Inflammatory macrophage treated with lipopolysaccharide for 1 hour (primary cell): ENCODE results near the gene RBM14.
"Not testable (repeated sequence)": the region's sequence is repeated elsewhere in the genome, so short reads cannot be mapped to it uniquely, and the experiment has no call there.

ENCODE experiments used
- DNase-seq, 2 donors: peaks; one replicate each; pipeline ENCODE4 v3.0.0-alpha.2; 2020 to 2022

The RBM14 gene

DNA sequence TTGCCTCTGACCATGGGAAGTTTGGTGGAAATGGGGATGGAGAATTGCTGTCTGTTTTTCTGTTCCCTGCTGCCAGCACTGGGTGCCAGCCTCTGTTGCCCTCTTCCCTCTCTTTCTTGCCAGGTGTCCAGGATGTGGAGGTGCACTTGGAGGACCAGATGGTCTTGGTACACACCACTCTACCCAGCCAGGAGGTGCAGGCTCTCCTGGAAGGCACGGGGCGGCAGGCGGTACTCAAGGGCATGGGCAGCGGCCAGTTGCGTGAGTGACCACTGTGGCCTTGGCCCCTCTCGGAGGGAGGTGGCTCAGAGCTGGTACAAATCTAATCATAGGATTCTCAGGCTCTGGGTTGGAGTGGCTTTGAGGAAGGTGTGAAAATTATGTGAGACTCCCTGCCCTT is 17.4 kb upstream of the RBM14 start:
- no peak for DNase-seq

DNA sequence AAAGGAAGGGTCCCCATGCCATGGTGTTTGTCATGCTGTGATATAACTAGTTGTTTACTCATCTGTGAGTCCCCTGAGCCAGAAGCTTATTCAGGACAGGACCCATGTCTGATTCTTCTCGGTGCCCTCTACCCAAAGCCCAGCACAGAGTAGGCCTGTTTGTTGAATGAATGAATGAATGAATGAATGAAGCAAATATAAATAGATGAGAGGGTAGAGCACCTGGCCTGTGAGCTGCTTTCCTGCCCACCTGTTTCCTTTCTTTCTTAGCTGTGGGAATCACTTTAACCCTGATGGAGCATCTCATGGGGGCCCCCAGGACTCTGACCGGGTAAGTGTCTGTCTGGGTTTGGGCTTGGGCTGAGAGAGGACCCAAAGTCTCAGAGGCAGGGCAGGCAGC is 16.2 kb upstream of the RBM14 start:
- DNase-seq, result no peak

DNA sequence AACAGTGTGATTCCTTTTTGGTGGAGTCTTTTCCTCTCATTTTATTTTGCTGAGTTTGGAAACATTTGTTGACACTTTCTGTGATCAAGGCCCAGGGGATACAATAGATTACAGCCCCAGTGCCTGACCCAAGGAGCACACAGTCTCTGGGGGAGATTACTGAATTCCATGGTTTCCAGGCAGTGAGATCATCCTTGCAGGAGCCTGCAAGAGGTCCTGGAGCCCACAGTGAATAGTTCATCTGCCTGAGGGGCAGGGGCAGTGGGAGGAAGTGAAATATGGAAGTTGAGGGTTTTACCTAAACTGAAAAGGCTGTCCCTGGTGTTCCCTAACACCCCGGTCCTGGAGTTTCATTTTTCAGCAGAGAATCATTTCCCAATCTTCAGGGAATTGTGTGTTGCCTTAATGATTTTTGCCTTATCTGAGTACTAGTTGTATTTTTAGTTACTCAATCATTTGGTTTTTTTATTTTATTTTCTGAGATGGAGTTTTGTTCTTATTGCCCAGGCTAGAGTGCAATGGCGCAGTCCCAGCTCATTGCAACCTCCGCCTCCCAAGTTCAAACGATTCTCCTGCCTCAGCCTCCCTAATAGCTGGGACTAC is 15.7 kb upstream of the RBM14 start:
- DNase-seq, result peak; percentile 32 to 64

DNA sequence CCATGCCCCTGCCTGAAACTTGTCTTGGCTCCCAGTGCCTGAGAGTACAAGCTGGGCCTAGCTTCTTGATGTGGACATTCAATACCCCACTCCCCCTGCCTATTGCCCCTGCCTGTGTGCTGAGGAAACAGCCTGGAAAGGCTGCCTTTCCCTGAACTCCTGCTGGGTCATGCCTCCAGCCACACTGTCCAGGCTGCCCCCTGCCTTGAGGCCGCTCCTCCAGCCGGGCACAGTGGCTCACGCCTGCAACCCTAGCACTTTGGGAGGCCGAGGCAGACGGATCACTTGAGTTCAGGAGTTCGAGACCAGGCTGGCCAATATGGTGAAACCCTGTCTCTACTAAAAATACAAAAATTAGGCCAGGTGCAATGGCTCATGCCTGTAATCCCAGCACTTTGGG is 13.4 kb upstream of the RBM14 start:
- no peak for DNase-seq

DNA sequence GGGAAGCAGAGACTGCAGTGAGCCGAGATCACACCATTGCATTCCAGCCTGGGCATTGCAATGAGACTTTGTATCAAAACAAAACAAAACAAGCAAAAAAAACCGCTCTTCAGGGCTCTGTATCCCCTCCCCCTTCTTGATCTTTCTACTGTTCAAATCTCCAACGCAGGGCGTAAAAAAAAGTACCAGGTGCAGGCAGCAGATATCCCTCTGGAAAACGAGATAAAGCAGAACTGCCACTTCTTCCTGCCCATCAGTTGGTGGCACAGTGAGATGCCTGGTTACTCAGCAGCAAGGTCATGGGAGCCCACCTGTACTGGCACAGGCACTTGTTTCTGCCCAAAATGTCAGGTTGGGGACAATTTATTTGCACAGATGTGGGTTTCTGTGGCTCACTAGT is 12.3 kb upstream of the RBM14 start:
- no peak for DNase-seq

DNA sequence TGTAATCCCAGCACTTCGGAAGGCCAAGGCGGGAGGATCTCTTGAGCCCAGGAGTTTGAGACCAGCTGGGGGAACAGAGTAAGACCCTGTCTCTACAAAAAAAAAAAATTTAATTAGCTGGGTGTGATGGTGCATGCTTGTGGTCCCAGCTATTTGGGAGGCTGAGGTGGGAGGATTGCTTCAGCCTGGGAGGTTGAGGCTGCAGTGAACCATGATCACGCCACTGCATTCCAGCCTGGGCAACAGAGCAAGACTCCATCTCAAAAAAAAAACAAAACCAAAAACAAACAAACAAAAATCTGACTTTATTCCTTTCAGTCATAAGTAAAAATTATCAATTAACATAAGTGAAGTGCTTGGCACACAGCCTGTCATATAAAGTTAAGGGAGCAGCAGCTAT is 9.8 kb upstream of the RBM14 start:
- not testable (repeated sequence) for DNase-seq

DNA sequence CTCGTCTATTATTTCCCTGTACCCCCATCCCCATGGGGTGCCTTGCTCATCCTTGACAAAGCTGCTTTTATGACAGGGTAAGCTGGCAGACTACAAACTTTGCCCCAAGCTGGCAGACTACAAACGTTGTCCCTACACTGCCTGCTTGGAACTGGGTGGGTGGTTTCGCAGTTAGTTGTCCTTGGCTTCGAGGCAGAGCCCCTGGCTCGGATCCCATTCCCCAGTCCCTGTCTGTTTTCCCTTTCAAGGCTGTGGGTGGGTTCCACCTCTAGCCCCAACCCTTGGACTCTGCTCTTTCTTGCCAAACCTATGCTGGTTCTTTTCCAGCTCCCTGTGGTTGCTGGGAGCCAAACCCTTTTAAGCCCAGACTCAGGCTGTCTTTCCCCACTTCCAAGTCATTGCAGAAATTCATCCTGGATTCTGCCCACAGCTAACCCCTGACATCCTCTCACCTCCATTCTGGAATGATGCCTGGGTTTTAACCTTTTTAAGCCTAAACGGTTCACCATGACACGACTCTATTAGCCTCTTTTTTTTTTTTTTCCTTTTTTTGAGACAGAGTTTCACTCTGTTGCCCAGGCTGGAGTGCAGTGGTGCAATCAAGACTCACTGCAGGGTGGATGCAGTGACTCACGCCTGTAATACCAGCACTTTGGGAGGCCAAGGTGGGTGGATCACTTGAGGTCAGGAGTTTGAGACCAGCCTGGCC is 9.2 kb upstream of the RBM14 start:
- DNase-seq, result peak; percentile 24 to 51

DNA sequence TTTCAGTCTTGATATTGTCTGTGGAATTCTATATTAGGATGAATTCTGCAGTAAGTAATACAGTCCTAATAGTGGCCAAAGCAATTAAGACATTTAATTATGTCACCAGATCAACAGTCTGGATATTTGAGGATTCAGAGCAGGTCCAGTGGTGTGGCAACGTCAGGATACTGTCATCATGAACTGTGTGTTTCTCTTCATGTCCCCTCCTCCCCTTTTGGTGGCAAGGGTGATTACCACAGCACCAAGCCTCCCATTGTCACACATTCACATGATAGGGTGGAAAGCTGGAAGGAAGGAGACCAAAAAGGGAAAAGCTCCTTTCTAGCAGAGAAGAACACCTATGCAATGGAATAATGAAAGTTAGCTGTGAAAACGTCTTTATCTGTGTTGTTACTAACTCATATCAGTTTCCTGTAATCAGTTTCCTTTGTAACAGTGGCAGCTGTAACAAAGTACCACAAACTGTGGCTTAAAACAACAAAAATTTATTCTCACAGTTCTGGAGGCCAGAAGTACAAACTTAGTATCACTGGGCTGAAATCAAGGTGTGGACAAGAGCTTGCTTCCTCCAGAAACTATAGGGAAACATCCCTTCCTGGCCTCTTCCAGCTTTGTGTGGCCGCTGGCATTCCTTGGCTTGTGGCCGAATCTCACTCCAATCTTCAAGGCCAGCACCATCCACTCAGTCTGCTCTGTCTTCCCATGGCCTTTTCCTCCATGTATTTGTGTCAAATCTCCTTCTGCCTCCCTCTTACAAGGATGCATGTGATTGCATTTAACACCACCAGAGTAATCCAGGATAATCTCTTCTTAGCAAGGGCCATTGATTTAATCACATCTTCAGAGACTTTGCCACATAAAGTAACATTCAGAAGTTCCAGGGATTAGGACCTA is 6.5 kb upstream of the RBM14 start:
- DNase-seq, result peak in 1 of 2 donors; percentile 47

DNA sequence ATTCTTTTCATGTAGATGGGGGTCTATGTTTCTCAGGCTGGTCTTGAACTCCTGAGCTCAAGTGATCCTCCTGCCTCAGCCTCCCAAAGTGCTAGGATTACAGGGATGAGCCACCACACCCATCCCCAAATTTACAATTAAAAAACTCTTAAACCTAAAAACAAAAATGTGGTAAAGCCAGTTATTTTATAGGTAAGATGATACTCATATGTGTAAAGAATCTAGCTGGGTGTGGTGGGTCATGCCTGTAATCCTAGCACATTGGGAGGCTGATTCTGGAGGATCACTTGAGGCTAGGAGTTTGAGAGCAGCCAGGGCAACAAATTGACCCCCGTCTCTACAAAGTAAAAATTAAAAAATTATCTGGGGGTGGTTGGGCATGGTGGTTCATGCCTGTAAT is 4.0 kb upstream of the RBM14 start:
- no peak for DNase-seq

DNA sequence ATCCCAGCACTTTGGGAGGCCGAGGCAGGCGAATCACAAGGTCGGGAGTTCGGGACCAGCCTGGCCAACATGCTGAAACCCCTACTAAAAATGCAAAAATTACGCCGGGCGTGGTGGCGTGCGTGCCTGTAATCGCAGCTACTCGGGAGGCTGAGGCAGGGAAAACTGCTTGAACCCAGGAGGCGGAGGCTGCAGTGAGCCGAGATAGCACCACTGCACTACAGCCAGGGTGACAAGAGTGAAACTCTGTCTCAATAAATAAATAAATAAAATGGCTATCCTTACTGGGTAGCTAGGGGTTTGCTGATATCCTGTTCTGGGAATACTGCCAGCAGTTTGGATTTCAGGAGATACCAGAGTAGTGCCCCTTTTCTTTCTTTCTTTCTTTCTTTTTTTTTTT is 2.4 kb upstream of the RBM14 start:
- DNase-seq, result no peak

DNA sequence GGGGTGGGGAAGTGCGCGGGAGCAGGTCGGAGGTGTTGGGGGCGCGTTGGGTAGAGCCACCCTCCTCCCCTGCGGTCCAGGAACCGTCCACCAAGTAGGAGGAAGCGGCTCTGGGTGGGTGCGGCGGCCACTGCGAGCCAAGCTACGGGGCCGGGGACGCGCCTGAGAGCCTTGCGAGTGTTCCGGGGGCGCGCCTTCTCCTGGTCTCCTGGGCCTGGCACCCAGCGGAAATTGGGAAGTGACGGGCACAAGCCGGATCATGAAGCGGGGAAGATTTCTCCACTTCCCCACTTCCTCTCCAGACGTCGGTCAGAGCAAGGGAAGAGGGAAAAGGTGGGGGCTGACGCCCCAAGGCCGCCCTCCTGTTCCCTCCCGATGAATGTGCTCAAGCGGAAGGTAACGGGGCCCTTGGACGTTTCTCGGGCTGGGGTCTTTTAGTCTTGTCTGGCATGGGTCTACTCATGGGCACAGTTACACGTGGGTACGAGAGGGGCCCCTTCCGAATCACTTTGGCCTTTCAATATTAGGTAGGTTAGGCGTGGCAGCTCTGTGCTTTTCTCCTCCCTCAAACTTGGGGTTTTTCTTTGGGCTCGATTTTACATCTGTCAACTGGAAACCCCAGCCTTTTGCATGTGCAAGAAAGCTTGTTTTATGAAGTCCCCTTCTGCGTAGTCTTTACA is 865 bp downstream of the RBM14 start:
- peak; percentile 84 to 92 for DNase-seq

DNA sequence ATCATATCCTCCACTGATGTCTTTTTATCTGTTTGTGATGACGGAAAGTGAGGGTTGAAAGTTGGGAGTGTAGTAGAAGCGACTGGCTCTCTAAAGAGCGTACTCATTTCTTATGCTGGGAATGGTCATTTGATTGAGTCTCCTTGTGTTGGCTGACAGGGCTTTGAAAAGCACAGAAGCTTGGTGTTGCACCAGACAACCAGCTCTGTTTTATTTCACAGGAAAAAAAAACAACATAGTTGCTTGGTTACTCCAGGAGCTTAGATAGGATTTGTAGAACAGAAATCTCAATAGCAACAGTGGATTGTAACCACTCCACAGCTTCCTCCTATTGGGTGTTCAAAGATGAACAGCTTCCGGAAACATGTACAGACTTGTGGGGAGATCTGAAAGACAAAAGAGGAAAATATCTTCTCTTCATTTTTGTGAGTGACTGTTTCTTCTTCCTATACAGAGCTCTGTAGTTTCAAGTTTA is 2.7 kb downstream of the RBM14 start:
- peak; percentile 46 to 57 for DNase-seq

DNA sequence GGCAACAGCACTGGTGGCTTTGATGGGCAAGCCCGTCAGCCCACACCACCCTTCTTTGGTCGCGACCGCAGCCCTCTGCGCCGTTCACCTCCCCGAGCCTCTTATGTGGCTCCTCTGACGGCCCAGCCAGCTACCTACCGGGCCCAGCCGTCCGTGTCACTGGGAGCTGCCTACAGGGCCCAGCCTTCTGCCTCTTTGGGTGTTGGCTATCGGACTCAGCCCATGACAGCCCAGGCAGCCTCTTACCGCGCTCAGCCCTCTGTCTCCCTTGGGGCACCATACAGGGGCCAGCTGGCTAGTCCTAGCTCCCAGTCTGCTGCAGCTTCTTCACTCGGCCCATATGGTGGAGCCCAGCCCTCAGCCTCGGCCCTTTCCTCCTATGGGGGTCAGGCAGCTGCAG is 8.0 kb downstream of the RBM14 start:
- no peak for DNase-seq

DNA sequence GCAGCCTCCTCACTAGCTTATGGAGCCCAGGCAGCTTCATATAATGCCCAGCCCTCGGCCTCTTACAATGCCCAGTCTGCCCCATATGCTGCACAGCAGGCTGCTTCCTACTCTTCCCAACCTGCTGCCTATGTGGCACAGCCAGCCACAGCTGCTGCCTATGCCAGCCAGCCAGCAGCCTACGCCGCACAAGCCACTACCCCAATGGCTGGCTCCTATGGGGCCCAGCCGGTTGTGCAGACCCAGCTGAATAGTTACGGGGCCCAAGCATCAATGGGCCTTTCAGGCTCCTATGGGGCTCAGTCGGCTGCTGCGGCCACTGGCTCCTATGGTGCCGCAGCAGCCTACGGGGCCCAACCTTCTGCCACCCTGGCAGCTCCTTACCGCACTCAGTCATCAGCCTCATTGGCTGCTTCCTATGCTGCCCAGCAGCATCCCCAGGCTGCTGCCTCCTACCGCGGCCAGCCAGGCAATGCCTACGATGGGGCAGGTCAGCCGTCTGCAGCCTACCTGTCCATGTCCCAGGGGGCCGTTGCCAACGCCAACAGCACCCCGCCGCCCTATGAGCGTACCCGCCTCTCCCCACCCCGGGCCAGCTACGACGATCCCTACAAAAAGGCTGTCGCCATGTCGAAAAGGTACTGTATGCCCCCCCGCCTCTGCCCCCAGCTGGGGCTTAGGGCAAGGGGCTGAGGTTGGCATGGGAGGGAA is 8.8 kb downstream of the RBM14 start:
- DNase-seq, result no peak

DNA sequence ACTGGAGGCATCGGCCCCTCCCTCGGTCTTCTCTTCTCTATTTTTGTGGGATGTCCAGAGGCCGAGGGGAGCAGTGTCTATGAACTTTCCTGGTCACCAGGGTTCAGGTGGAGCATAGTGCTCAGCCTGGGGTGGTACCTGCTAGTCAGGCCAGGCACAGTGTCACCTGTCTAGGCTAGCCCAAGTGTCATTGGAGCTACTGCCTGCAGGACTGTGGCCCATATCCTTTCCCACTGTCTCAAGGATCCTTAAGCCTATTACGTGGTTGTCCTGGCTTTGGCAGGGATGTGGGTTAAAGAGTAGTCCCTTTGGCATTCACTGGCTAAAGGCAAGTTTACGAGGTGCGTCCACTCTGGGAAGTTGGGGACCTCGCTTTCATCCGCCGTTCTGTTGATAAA is 9.3 kb downstream of the RBM14 start:
- DNase-seq, result no peak

DNA sequence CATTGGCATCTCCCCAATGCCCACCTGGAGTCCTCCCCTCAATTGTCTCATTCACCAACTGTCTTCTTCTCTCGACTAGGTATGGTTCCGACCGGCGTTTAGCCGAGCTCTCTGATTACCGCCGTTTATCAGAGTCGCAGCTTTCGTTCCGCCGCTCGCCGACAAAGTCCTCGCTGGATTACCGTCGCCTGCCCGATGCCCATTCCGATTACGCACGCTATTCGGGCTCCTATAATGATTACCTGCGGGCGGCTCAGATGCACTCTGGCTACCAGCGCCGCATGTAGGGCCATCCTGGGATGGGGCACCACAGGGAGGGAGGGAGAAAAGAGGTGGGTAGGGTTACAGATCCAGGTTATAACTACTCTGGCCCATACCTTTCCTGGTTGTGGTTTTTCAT is 10.0 kb downstream of the RBM14 start:
- no peak for DNase-seq

DNA sequence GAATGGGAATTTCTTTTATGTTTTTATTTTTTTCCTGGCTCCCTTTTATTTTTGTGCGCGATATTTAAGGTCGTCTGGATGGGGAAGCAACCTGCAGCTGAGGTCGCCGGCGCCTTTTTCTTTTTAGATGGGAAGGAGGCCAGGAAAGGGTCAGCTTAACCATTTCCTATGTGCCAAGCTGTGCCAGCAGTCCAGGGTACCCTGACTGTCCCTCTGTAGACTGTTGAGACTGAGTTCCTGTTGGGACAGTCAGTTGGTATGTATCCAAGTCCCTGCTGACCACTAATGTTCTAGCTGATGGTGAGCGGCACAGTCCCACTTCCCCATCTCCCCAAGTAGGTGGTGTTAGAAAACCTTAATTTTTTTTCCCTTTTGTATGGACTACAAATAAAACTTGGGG is 10.5 kb downstream of the RBM14 start:
- no peak for DNase-seq

DNA sequence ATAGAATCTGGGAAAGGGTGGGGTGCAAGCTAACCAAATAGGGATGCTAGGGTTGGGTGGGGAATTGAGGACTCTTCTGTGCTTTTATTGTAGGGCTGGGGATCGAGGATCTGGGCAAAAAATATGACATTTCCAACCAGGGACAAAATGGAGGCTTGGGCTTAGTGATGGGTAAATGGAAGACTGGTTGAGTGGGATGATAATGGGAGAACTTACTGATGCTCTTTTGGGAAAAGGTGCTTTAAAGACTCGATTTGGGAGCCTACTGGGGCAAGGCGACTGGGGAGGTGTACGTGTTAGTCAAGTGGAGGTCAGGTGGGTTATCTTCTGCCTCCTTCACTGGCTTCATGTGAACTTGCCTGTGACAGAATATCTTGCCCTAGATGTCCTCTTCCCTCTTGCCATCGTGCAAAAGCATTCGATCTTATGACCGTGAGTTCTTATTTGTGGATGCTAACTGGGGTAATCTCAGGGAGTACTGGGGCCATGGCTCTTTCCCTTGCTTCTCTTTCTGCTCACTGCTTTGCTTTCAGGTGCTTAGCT is 11.7 kb downstream of the RBM14 start:
- no peak for DNase-seq

DNA sequence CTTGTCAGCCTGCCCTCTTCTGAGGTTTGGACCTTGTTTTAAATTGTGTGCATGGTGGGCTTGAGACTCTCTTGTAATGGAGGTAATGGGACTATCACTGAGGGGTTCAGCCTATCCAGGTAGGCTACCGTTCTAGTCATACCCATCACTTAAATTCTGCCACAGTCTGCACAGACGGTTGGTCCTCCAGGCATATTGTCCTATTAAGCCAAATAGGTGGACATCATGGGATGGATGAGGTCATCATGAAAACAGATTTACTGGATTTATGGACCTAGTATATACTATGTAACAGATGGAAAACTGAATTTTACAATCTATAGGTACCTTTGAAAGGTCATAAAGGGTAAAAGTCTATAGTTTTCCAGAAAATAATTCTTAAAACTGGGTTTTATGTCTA is 12.9 kb downstream of the RBM14 start:
- DNase-seq, result no peak

DNA sequence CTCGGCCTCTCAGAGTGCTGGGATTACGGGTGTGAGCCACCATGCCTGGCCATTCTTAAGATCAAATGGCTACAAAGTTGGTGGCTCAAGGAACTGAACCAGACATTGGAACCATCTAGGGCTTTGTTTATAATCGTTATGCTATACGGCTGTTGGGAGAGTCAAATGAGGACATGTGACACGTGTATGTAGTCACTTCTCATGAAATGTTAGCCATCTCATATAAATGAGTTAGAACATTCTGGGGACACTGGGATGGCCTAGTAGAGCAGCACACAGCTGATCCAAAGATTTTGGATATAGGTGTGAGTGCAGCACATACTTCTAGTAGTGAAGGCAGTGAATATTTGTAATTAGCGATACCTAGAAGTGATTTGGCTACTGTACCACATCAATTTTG is 15.5 kb downstream of the RBM14 start:
- DNase-seq, result no peak

DNA sequence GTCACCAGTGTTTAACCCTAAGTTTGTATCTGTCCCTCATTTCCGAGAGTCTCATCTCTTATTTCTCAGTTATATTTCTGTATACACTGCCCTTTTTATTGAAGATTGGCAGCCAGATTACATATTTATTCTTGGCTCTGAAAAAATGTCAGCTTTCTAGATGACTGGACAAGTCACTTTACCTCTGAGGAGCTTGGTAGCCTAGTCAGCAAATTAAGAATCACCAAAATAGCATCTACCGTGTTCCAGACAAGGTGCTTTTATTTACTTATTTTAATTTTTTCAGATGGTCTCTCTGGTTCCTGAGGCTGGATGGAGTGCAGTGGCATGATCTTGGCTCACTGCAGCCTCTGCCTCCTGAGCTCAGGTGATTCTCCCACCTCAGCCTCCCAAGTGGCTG is 16.5 kb downstream of the RBM14 start:
- DNase-seq, result no peak

DNA sequence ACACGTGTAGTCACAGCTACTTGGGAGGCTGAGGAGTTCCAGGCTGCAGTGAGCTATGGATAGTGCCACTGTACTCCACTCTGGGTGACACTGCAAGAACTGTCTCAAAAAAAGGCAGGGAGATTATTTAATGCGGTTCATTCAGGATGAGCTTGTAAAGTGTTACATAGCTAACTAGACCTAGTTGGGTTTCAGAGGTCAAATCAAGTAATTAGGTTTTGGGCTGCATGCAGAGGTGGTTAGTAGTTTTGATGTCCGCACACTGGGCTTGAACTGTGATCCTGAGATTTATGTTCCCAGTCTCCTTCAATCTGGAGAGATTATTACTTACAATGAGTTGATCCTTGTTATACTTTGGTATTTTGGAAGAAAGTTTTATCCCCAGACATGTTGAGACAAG is 20.0 kb downstream of the RBM14 start:
- no peak for DNase-seq
